GM23338 (cell line): ENCODE measurements around the gene ANKRD50.

Experiments used
- CREB1 ChIP-seq: fragments of 250-450 bp; sonication (Bioruptor Pico); IDR thresholded peaks from 2 replicates; pipeline ENCODE4 v1.5.0; 2020; ENCODE audit warnings: low read depth, mild to moderate bottlenecking, moderate library complexity
- CTCF ChIP-seq, 2 experiments: fragments of 200-600 bp in 1 of 2; sonication (generic) in 1 of 2; conservative IDR thresholded peaks; 2 replicates each; pipeline versions ENCODE4 v1.5.1 to v1.6.1; 2016 to 2017; ENCODE audit warnings: antibody characterized with exemption in 2 of 2, low read depth in 2 of 2, mild to moderate bottlenecking in 2 of 2, moderate library complexity in 1 of 2
- ETS1 ChIP-seq: IDR thresholded peaks from 2 replicates; pipeline ENCODE4 v1.6.1; 2016; ENCODE audit warnings: antibody characterized with exemption
- EZH2 ChIP-seq: fragments of 200-600 bp; sonication (generic); IDR thresholded peaks from one replicate; pipeline ENCODE4 v1.8.0; 2017; ENCODE audit warnings: antibody characterized with exemption, mild to moderate bottlenecking, low read depth; ENCODE audit not compliant: unreplicated experiment
- EZH2phosphoT487 ChIP-seq: fragments of 200-600 bp; sonication (generic); IDR thresholded peaks from one replicate; pipeline ENCODE4 v1.8.1; 2018; ENCODE audit warnings: antibody characterized with exemption; ENCODE audit not compliant: unreplicated experiment
- JUNB ChIP-seq: IDR thresholded peaks from one replicate; pipeline ENCODE4 v1.6.1; 2016; ENCODE audit warnings: antibody characterized with exemption; ENCODE audit not compliant: unreplicated experiment
- POLR2AphosphoS5 ChIP-seq: IDR thresholded peaks from 2 replicates; pipeline ENCODE4 v1.6.1; 2016; ENCODE audit warnings: antibody characterized with exemption, low read depth
- REST ChIP-seq: IDR thresholded peaks from one replicate; pipeline ENCODE4 v1.6.1; 2018; ENCODE audit warnings: antibody characterized with exemption; ENCODE audit not compliant: unreplicated experiment
- STAT1 ChIP-seq: IDR thresholded peaks from one replicate; pipeline ENCODE4 v1.6.1; 2016; ENCODE audit warnings: antibody characterized with exemption; ENCODE audit not compliant: unreplicated experiment
- ZNF462 ChIP-seq: fragments of 250-450 bp; sonication (Bioruptor Pico); IDR thresholded peaks from 2 replicates; pipeline ENCODE4 v1.5.0; 2020; ENCODE audit warnings: mild to moderate bottlenecking, moderate library complexity

DNA sequence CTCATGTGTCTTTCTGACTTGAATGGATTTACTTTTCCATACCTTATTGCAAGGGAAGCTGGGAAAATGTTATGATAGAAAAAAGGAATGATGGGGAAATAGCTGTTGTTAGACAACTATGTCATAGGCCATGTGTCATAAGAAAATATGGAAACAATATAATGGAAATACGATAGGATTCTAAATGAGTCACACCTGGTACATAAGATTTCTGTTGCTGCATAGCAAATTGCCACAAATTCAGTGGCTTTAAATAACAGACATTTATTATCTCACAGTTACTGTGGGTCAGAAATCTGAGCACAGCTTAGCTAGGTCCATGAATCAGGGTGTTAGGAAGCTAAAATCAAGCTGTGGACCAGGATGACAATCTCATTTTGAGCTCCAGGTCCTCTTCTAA is 44.6 kb upstream of the ANKRD50 start:
- TF ChIP-seq EZH2 = no peak
- TF ChIP-seq CTCF (conservative IDR thresholded peaks at IDR 0.05; ENCODE audit: low read depth in 2 of 2) = no peak
- TF ChIP-seq REST = no peak
- no peak for TF ChIP-seq CREB1 (CRISPR knock-in tag)
- TF ChIP-seq EZH2phosphoT487 = no peak
- no peak for TF ChIP-seq ETS1
- no peak for TF ChIP-seq POLR2AphosphoS5
- no peak for TF ChIP-seq JUNB
- no peak for TF ChIP-seq ZNF462 (CRISPR knock-in tag)
- no peak for TF ChIP-seq STAT1
